Activated CD4-positive, alpha-beta T cell treated with anti-CD3 and anti-CD28 coated beads for 36 hours (primary cell): ENCODE results near the gene TNFAIP3. TPM values are rescaled to one million over a fixed set of nuclear protein-coding genes. Genes with fewer than 3 reads are reported as not detected.

ENCODE experiments used
- ATAC-seq: fragments of 200-7000 bp; cut with Tn5 transposase; one replicate; pipeline ENCODE4 v1.10.0; 2021; ENCODE audit warnings: mild to moderate bottlenecking, moderate library complexity
- CTCF ChIA-PET: fragments of 350-600 bp; sonication (Branson Sonifier 250); formaldehyde crosslinking; loops from one replicate; lab custom pipeline; 2021; ENCODE audit warnings: antibody characterized with exemption; lab: Charles Lee
- POLR2A ChIA-PET: fragments of 350-600 bp; sonication (Branson Sonifier 250); formaldehyde crosslinking; loops from one replicate; lab custom pipeline; 2021; ENCODE audit warnings: antibody characterized with exemption, inconsistent platforms; lab: Charles Lee
- DNase-seq: peaks from one replicate; pipeline ENCODE4 v3.0.0-alpha.2; 2020
- H3K27ac Mint-ChIP-seq: one replicate; pipeline ENCODE4 v1.8.0; 2021; ENCODE audit warnings: mixed read lengths
- H3K27me3 Mint-ChIP-seq: one replicate; pipeline ENCODE4 v1.8.0; 2021; ENCODE audit warnings: mixed read lengths
- H3K36me3 Mint-ChIP-seq: one replicate; pipeline ENCODE4 v1.8.0; 2021; ENCODE audit warnings: low read depth, mixed read lengths
- H3K4me1 Mint-ChIP-seq: one replicate; pipeline ENCODE4 v1.8.0; 2021; ENCODE audit warnings: mixed read lengths
- H3K4me3 Mint-ChIP-seq: one replicate; pipeline ENCODE4 v1.8.0; 2021; ENCODE audit warnings: mild to moderate bottlenecking, moderate library complexity, mixed read lengths
- H3K9me3 Mint-ChIP-seq: one replicate; pipeline ENCODE4 v1.8.0; 2021; ENCODE audit warnings: low read depth, mixed read lengths
- intact Hi-C, 2 experiments: fragments of 100-400 bp; cut with DNase I in 1 of 2; cut with micrococcal nuclease in 1 of 2; formaldehyde crosslinking; loops; one replicate each; pipeline versions ENCODE4 v1.14.2 to v1.15.1; 2022 to 2024; cut with DNase I, micrococcal nuclease
- total RNA-seq, 2 experiments: library from RNA; stranded (reverse); gene quantifications; one replicate each; pipeline ENCODE4 v1.2.3, GENCODE V29; 2021

TNFAIP3 gene
- total RNA-seq, 2 experiments from 2014 or later, result 284 to 371 TPM

DNA sequence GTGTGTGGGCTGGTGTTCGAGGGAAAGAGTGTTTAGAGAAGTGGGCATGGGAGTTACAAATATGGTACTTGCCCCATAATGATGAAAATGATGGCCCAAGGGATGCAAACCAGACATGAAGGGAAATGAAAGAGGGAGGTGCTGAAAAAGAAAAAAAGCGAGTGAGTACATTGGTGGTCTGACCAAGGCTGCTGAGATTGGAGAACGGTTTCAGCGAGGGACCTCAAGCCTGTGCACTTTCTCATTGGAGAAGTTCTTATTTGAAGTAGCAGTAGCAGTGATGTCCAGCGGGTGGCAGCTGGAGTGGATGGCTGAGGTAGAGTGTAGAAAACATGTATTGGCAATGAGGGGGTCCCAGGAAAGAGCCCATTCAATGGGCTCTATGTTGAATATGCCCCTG is 54.8 kb downstream of the TNFAIP3 start:
- intact Hi-C loops, result no loop called here
- no peak for DNase-seq
- no peaks in the 10 kb centered on the region for H3K27me3 Mint-ChIP-seq
- ChIA-PET CTCF (no interaction called here), POLR2A (no interaction called here)
- H3K9me3 Mint-ChIP-seq, result no peaks in the 10 kb centered on the region
- H3K27ac Mint-ChIP-seq, result no peak overlapping the region
- H3K4me3 Mint-ChIP-seq, result no peak overlapping the region
- H3K4me1 Mint-ChIP-seq, result peaks cover 26% of the 10 kb centered on the region
- no peaks in the 10 kb centered on the region for H3K36me3 Mint-ChIP-seq
- ATAC-seq, result no peak

DNA sequence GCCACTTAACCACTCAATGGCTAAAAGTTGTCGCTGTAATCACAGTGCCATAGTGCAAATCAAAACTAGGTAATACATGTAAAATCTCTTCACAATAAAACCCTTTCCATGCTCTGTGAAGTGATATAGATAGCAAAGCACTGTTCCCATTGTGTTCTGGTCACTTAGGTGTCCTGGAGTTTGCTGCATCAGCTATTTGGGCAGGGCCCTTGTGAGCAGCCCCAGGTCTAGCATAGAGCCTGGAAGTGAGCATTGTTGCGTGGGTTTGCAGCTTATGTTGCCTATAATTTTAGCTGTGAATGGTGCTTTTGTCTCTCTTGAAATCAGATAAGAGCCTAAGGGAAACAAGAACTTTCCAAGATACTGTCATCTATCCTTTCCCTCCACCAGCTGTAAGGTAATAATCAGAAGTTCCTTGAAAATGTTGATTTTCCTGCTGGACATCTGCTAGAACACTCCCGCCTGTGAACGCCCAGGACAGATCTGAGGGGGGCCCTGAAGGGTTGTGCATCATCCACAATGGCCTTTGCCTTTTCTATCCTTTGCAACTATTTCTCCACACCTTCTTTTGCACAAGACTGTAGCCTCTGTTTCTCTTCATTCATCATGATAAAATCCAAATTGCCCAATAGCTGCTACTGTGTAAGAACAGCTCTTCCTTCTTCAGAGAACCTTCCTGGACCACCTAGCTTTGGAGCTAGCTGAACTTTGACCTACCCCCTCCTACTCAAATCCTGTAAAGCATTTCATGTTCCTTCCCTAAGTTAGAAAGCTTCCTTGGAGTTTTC is 57.0 kb downstream of the TNFAIP3 start:
- ChIA-PET CTCF (interaction anchor here (0.8 to 2.2 kb wide), 2 partner anchors 16 to 20 kb away, joined by 4 to 8 read pairs; no protein-coding TSS in a partner anchor), POLR2A (no interaction called here)
- no peak overlapping the region for H3K4me3 Mint-ChIP-seq
- no peak for DNase-seq
- no peaks in the 10 kb centered on the region for H3K36me3 Mint-ChIP-seq
- ATAC-seq, result no peak
- no peaks in the 10 kb centered on the region for H3K27me3 Mint-ChIP-seq
- no peak overlapping the region for H3K27ac Mint-ChIP-seq
- H3K4me1 Mint-ChIP-seq, result peaks cover 44% of the 10 kb centered on the region
- H3K9me3 Mint-ChIP-seq, result no peaks in the 10 kb centered on the region
- intact Hi-C loops, result no loop called here

DNA sequence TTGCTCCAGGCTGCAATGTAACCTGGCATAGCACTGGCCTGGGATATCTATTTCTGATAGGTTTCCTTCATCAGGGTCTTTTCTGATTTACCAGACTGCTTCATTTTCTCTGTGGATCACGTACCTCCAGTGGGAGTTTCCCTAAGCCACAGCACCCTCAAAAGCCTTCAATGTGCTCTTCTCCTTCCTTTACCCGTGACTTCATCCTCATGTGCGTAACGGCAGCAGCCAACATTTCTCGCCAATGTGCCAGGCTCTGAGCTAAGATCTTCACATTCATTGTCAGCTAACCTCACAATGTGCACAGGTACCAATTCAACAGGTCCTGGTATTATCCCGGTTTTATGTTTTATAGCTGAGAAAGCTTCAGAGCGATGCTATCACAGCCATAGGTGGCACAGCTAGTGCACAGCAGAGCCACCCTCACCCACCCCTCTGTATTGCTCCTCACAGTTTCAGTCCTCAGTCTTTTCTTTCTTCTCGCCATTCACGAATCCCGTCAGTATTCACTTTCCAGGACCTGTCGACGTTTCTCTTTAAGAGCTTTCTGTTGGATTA is 58.2 kb downstream of the TNFAIP3 start:
- ChIA-PET POLR2A (interaction anchor here (0.6 kb wide), 1 partner anchor 40 kb away, joined by 3 read pairs; no protein-coding TSS in a partner anchor), CTCF (interaction anchor here (1.0 to 2.2 kb wide), 3 partner anchors 15 to 48 kb away, joined by 3 to 8 read pairs (median 6); no protein-coding TSS in a partner anchor)
- Mint-ChIP-seq H3K27me3 (no peaks in the 10 kb centered on the region), H3K4me1 (peaks cover 44% of the 10 kb centered on the region), H3K27ac (no peak overlapping the region), H3K4me3 (no peak overlapping the region), H3K9me3 (no peaks in the 10 kb centered on the region), H3K36me3 (no peaks in the 10 kb centered on the region)
- DNase-seq (no peak), ATAC-seq (no peak)
- intact Hi-C loops, result no loop called here

GRCh38 chr6:137926207-137926731 is 59.2 kb downstream of the TNFAIP3 start:
- H3K4me3 Mint-ChIP-seq, result no peak overlapping the region
- no peaks in the 10 kb centered on the region for H3K36me3 Mint-ChIP-seq
- peak overlapping the region; percentile 94 for H3K27ac Mint-ChIP-seq
- ChIA-PET POLR2A (no interaction called here), CTCF (interaction anchor here (0.8 to 2.4 kb wide), 13 partner anchors 10 to 135 kb away, joined by 3 to 18 read pairs (median 5); no protein-coding TSS in a partner anchor)
- peaks cover 49% of the 10 kb centered on the region for H3K4me1 Mint-ChIP-seq
- no peaks in the 10 kb centered on the region for H3K9me3 Mint-ChIP-seq
- H3K27me3 Mint-ChIP-seq, result no peaks in the 10 kb centered on the region
- intact Hi-C loops, result loop anchor here in 1 of 2 experiments (2.0 kb wide), 1 partner anchor 21 kb away; no protein-coding TSS in a partner anchor
- DNase-seq (peak; percentile 76), ATAC-seq (no peak)

GRCh38 chr6:137926985-137927384 is 59.9 kb downstream of the TNFAIP3 start:
- Mint-ChIP-seq H3K36me3 (no peaks in the 10 kb centered on the region), H3K27me3 (no peaks in the 10 kb centered on the region), H3K4me3 (peak overlapping the region; percentile 59), H3K27ac (peak overlapping the region; percentile 94), H3K9me3 (no peaks in the 10 kb centered on the region), H3K4me1 (peaks cover 55% of the 10 kb centered on the region)
- POLR2A ChIA-PET, result interaction anchor here (0.7 to 1.4 kb wide), 2 partner anchors 44 to 875 kb away, joined by 3 to 4 read pairs; no protein-coding TSS in a partner anchor
- intact Hi-C loops, result loop anchor here (1.0 to 2.0 kb wide), 2 partner anchors 22 kb away; no protein-coding TSS in a partner anchor
- CTCF ChIA-PET, result interaction anchor here (0.8 to 2.4 kb wide), 14 partner anchors 9 to 136 kb away, joined by 3 to 18 read pairs (median 4); no protein-coding TSS in a partner anchor
- DNase-seq (no peak), ATAC-seq (no peak)

DNA sequence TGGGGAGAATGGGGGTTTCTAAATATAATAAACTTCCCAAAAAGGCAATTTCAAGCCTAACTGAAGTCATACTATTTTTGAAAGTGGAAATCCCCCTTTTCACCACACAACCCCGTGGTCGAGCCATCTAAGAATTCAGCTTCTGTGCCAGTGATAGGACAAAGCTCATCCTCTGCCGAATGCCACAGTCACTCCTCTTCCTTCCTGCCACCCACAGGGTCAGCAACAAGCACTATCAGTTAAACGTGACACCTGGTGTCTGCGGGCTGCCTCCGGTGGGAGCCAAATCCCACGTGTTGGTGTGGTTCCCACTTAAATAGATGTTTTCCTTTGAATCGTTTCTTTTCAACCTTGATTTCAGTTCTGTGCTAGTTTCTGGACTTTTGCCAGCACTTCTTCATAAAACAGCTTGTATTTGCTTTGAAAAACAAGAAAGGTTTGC is 60.7 kb downstream of the TNFAIP3 start:
- POLR2A ChIA-PET, result interaction anchor here (0.7 to 1.4 kb wide), 4 partner anchors 17 to 45 kb away, joined by 3 to 7 read pairs (median 4); no protein-coding TSS in a partner anchor
- Mint-ChIP-seq H3K27ac (peak overlapping the region; percentile 94), H3K4me3 (peak overlapping the region; percentile 59), H3K36me3 (no peaks in the 10 kb centered on the region), H3K27me3 (no peaks in the 10 kb centered on the region), H3K9me3 (no peaks in the 10 kb centered on the region), H3K4me1 (peaks cover 58% of the 10 kb centered on the region)
- DNase-seq, result peak; percentile 86
- CTCF ChIA-PET, result interaction anchor here (0.6 to 2.4 kb wide), 11 partner anchors 12 to 230 kb away, joined by 3 to 18 read pairs (median 3); no protein-coding TSS in a partner anchor
- ATAC-seq, result peak; percentile 97
- intact Hi-C loops, result loop anchor here (1.0 to 2.0 kb wide), 5 partner anchors 11 to 48 kb away; no protein-coding TSS in a partner anchor

DNA sequence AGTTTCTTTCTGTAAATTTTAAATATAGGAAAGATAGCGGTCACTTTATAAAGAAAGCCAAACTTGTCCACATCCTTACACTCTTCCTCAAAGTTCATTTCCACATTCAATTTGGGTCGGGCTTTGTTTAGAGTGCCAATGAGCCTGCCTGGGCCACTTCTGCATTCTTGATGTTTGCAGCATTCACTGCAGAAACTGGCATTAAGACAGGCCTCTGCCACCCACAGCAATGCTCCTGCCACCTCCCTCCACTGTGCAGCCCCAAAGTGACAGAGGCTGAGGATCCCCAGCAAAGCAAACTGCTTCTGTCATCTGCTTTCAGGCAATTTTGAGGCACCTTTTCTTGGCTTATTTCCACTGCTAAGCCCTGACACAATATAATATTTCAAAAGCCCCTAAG is 61.2 kb downstream of the TNFAIP3 start:
- peak; percentile 63 for DNase-seq
- Mint-ChIP-seq H3K4me1 (peaks cover 59% of the 10 kb centered on the region), H3K27ac (peak overlapping the region; percentile 94), H3K36me3 (no peaks in the 10 kb centered on the region), H3K27me3 (no peaks in the 10 kb centered on the region), H3K9me3 (no peaks in the 10 kb centered on the region), H3K4me3 (peak overlapping the region; percentile 59)
- ChIA-PET POLR2A (interaction anchor here (0.7 to 1.4 kb wide), 4 partner anchors 18 to 46 kb away, joined by 3 to 7 read pairs (median 4); no protein-coding TSS in a partner anchor), CTCF (interaction anchor here (0.6 to 2.4 kb wide), 9 partner anchors 11 to 231 kb away, joined by 3 to 18 read pairs (median 3); no protein-coding TSS in a partner anchor)
- intact Hi-C loops, result loop anchor here (1.0 kb wide), 3 partner anchors 10 to 47 kb away; no protein-coding TSS in a partner anchor
- ATAC-seq, result peak; percentile 63

GRCh38 chr6:137931849-137932465 is 64.9 kb downstream of the TNFAIP3 start:
- POLR2A ChIA-PET, result interaction anchor here (0.5 kb wide), 1 partner anchor 50 kb away, joined by 4 read pairs; no protein-coding TSS in a partner anchor
- Mint-ChIP-seq H3K27ac (no peak overlapping the region), H3K4me1 (peaks cover 47% of the 10 kb centered on the region), H3K27me3 (no peaks in the 10 kb centered on the region), H3K9me3 (peaks cover 5% of the 10 kb centered on the region), H3K4me3 (no peak overlapping the region), H3K36me3 (peaks cover 2% of the 10 kb centered on the region)
- no peak for ATAC-seq
- CTCF ChIA-PET, result interaction anchor here (0.7 to 1.4 kb wide), 4 partner anchors 8 to 50 kb away, joined by 3 to 5 read pairs (median 3); no protein-coding TSS in a partner anchor
- DNase-seq, result no peak
- intact Hi-C loops, result no loop called here
